NT2/D1 (cell line): ENCODE results near the gene KRTAP5-8.
"Not testable (repeated sequence)": the region's sequence is repeated elsewhere in the genome, so short reads cannot be mapped to it uniquely, and the experiment has no call there.

ENCODE experiments used
- DNase-seq: peaks from one replicate; pipeline ENCODE4 v3.0.0-alpha.2; 2011; ENCODE audit warnings: low read depth, low spot score
- H3K27me3 ChIP-seq: 2 replicates; pipeline ENCODE4 v1.6.0; 2011; ENCODE audit warnings: mild to moderate bottlenecking; ENCODE audit not compliant: insufficient read length, insufficient read depth
- H3K36me3 ChIP-seq: 2 replicates; pipeline ENCODE4 v1.6.1; 2011; ENCODE audit warnings: mild to moderate bottlenecking, low read length, mixed read lengths; ENCODE audit not compliant: insufficient read depth, insufficient read length
- H3K4me1 ChIP-seq: 2 replicates; pipeline ENCODE4 v1.5.1; 2011; ENCODE audit not compliant: insufficient read depth, insufficient read length
- H3K4me3 ChIP-seq: 2 replicates; pipeline ENCODE4 v1.5.1; 2011; ENCODE audit warnings: low read depth; ENCODE audit not compliant: insufficient read length
- H3K9ac ChIP-seq: 2 replicates; pipeline ENCODE4 v1.6.0; 2011; ENCODE audit warnings: low read depth; ENCODE audit not compliant: insufficient read length
- H3K9me3 ChIP-seq: 2 replicates; pipeline ENCODE4 v1.5.1; 2011; ENCODE audit warnings: mild to moderate bottlenecking, low read length; ENCODE audit not compliant: insufficient read depth
- SUZ12 ChIP-seq: IDR thresholded peaks from 2 replicates; pipeline ENCODE4 v1.6.1; 2011; ENCODE audit not compliant: insufficient read length, insufficient read depth; ENCODE audit errors: extremely low read depth
- YY1 ChIP-seq: IDR thresholded peaks from 2 replicates; pipeline ENCODE4 v1.6.1; 2011; ENCODE audit not compliant: insufficient read length, insufficient read depth
- ZNF274 ChIP-seq: IDR thresholded peaks from 2 replicates; pipeline ENCODE4 v1.6.1; 2011; ENCODE audit warnings: mild to moderate bottlenecking, low read depth, low read length

Gene KRTAP5-8

GRCh38 chr11:71564430-71564829 lies 26.6 kb downstream of the KRTAP5-8 start:
- no peak for TF ChIP-seq SUZ12
- TF ChIP-seq YY1 = no peak
- TF ChIP-seq ZNF274 = no peak
- H3K4me1 ChIP-seq = no peaks in the 10 kb centered on the region

GRCh38 chr11:71565263-71565662 lies 27.4 kb downstream of the KRTAP5-8 start, which contains the start of gene KRTAP5-10:
Gene KRTAP5-10 (plus strand): TSS chr11:71565563. CDS start chr11:71565588, 25 bp downstream.
- no peak within 1 kb of the TSS for H3K9ac ChIP-seq
- no peaks in the 10 kb centered on the region for H3K36me3 ChIP-seq
- DNase-seq = no peak
- H3K27me3 ChIP-seq = no peaks in the 10 kb centered on the region
- no peak within 1 kb of the TSS for H3K4me3 ChIP-seq
- H3K9me3 ChIP-seq = no peaks in the 10 kb centered on the region
- H3K4me1 ChIP-seq = no peaks in the 10 kb centered on the region
- TF ChIP-seq ZNF274 (no peak), SUZ12 (no peak), YY1 (no peak)

More at GRCh38 chr11:71564430-71564829, 26.6 kb downstream of the KRTAP5-8 start:
- Histone ChIP-seq H3K9me3 (no peaks in the 10 kb centered on the region), H3K9ac (no peak overlapping the region), H3K27me3 (no peaks in the 10 kb centered on the region), H3K36me3 (no peaks in the 10 kb centered on the region), H3K4me3 (no peak overlapping the region)
- DNase-seq = no peak

GRCh38 chr11:71566081-71566620 lies 28.3 kb downstream of the KRTAP5-8 start:
- no peaks in the 10 kb centered on the region for H3K4me1 ChIP-seq
- H3K9me3 ChIP-seq = no peaks in the 10 kb centered on the region
- DNase-seq = no peak
- H3K4me3 ChIP-seq = no peak overlapping the region
- no peak for TF ChIP-seq YY1
- TF ChIP-seq ZNF274 = no peak
- TF ChIP-seq SUZ12 = no peak
- H3K36me3 ChIP-seq = no peaks in the 10 kb centered on the region
- no peak overlapping the region for H3K9ac ChIP-seq
- no peaks in the 10 kb centered on the region for H3K27me3 ChIP-seq

GRCh38 chr11:71566626-71567599 lies 29.1 kb downstream of the KRTAP5-8 start:
- not testable (repeated sequence) for H3K27me3 ChIP-seq, H3K9ac ChIP-seq, H3K36me3 ChIP-seq, H3K4me1 ChIP-seq, H3K9me3 ChIP-seq, H3K4me3 ChIP-seq, DNase-seq

GRCh38 chr11:71567633-71568032 lies 29.8 kb downstream of the KRTAP5-8 start:
- not testable (repeated sequence) for H3K9ac ChIP-seq, H3K27me3 ChIP-seq, H3K4me1 ChIP-seq, DNase-seq, H3K9me3 ChIP-seq, H3K36me3 ChIP-seq, H3K4me3 ChIP-seq

GRCh38 chr11:71568704-71569349 lies 31.0 kb downstream of the KRTAP5-8 start:
- H3K9ac ChIP-seq = no peak overlapping the region

GRCh38 chr11:71571101-71571850 lies 33.5 kb downstream of the KRTAP5-8 start:
- not testable (repeated sequence) for H3K27me3 ChIP-seq, H3K36me3 ChIP-seq, H3K4me1 ChIP-seq, H3K9ac ChIP-seq, H3K4me3 ChIP-seq, H3K9me3 ChIP-seq, DNase-seq

More at GRCh38 chr11:71568704-71569349, 31.0 kb downstream of the KRTAP5-8 start:
- no peaks in the 10 kb centered on the region for H3K36me3 ChIP-seq
- DNase-seq = no peak
- no peaks in the 10 kb centered on the region for H3K4me1 ChIP-seq
- H3K9me3 ChIP-seq = no peaks in the 10 kb centered on the region
- H3K4me3 ChIP-seq = no peak overlapping the region
- no peaks in the 10 kb centered on the region for H3K27me3 ChIP-seq
- TF ChIP-seq SUZ12 (no peak), ZNF274 (no peak), YY1 (no peak)
